NOMO-1 treated with dmso at 0.1 percent for 144 hours (cell line): ENCODE results near the gene SMARCA2.
A peak's percentile ranks its signal among the peaks of the same experiment; 100 is the strongest.
"Not testable (repeated sequence)": the region's sequence is repeated elsewhere in the genome, so short reads cannot be mapped to it uniquely, and the experiment has no call there.

Experiments used
- DNase-seq: peaks from one replicate; lab custom pipeline; 2025; ENCODE audit not compliant: unreplicated experiment; lab: John Stamatoyannopoulos, UW

The SMARCA2 gene

GRCh38 chr9:2134391-2134790 is 119.2 kb downstream of the SMARCA2 start:
- no peak for DNase-seq

- no peak for DNase-seq
Measured at GRCh38 chr9:2138646-2139045, 123.5 kb downstream of the SMARCA2 start.

GRCh38 chr9:2140600-2141223 is 125.6 kb downstream of the SMARCA2 start:
- no peak for DNase-seq

- no peak for DNase-seq
Measured at GRCh38 chr9:2142212-2142611, 127.1 kb downstream of the SMARCA2 start.

GRCh38 chr9:2144619-2145018 is 129.5 kb downstream of the SMARCA2 start:
- no peak for DNase-seq

GRCh38 chr9:2145746-2146145 is 130.6 kb downstream of the SMARCA2 start:
- DNase-seq: no peak

- not testable (repeated sequence) for DNase-seq
Measured at GRCh38 chr9:2146700-2147099, 131.6 kb downstream of the SMARCA2 start.

- DNase-seq: no peak
Measured at GRCh38 chr9:2150338-2150737, 135.2 kb downstream of the SMARCA2 start.

GRCh38 chr9:2151171-2151570 is 136.0 kb downstream of the SMARCA2 start:
- no peak for DNase-seq

GRCh38 chr9:2152966-2153629 is 138.0 kb downstream of the SMARCA2 start:
- DNase-seq: no peak

- DNase-seq: no peak
Measured at GRCh38 chr9:2153630-2154217, 138.6 kb downstream of the SMARCA2 start.

- DNase-seq: no peak
Measured at GRCh38 chr9:2154731-2155130, 139.6 kb downstream of the SMARCA2 start.

- no peak for DNase-seq
Measured at GRCh38 chr9:2155966-2156365, 140.8 kb downstream of the SMARCA2 start.

- no peak for DNase-seq
Measured at GRCh38 chr9:2157277-2158110, 142.3 kb downstream of the SMARCA2 start.

GRCh38 chr9:2158111-2158610 is 143.0 kb downstream of the SMARCA2 start:
- DNase-seq: peak; percentile 48

- DNase-seq: no peak
Measured at GRCh38 chr9:2158766-2159430, 143.8 kb downstream of the SMARCA2 start.

GRCh38 chr9:2159521-2160454 is 144.6 kb downstream of the SMARCA2 start:
- DNase-seq: no peak

- DNase-seq: no peak
Measured at GRCh38 chr9:2161661-2162060, 146.5 kb downstream of the SMARCA2 start.

GRCh38 chr9:2163231-2163885 is 148.2 kb downstream of the SMARCA2 start:
- DNase-seq: no peak
